ES-I3 (cell line): ENCODE results near the gene PHYKPL.
"Not testable (repeated sequence)": the region's sequence is repeated elsewhere in the genome, so short reads cannot be mapped to it uniquely, and the experiment has no call there.

Source experiments
- H3K36me3 ChIP-seq: 2 replicates; pipeline ENCODE4 v1.6.1; 2013; ENCODE audit warnings: mild to moderate bottlenecking, low read length, control low read depth, moderate library complexity; ENCODE audit not compliant: insufficient read depth
- H3K4me1 ChIP-seq: 2 replicates; pipeline ENCODE4 v1.6.1; 2013; ENCODE audit warnings: mild to moderate bottlenecking, control low read depth, low read length; ENCODE audit not compliant: insufficient read depth
- H3K9ac ChIP-seq: 2 replicates; pipeline ENCODE4 v1.6.1; 2013; ENCODE audit warnings: low read depth, mild to moderate bottlenecking, low read length, moderate library complexity
- H3K9me3 ChIP-seq: 2 replicates; pipeline ENCODE4 v1.6.1; 2013; ENCODE audit warnings: mild to moderate bottlenecking, low read length, moderate library complexity; ENCODE audit not compliant: control insufficient read depth, insufficient read depth

PHYKPL gene

GRCh38 chr5:178229111-178229510 lies 3.5 kb downstream of the PHYKPL start:
- H3K9me3 ChIP-seq, H3K9ac ChIP-seq, H3K36me3 ChIP-seq: not testable (repeated sequence)
- peaks cover 11% of the 10 kb centered on the region for H3K4me1 ChIP-seq

- Histone ChIP-seq H3K36me3 (peaks cover 6% of the 10 kb centered on the region), H3K9ac (no peak overlapping the region), H3K9me3 (no peaks in the 10 kb centered on the region), H3K4me1 (peaks cover 14% of the 10 kb centered on the region)
Measured at GRCh38 chr5:178228609-178229008, 4.0 kb downstream of the PHYKPL start.

GRCh38 chr5:178227929-178228328 lies 4.7 kb downstream of the PHYKPL start:
- Histone ChIP-seq H3K36me3 (peaks cover 6% of the 10 kb centered on the region), H3K9ac (no peak overlapping the region), H3K9me3 (no peaks in the 10 kb centered on the region), H3K4me1 (peaks cover 20% of the 10 kb centered on the region)

GRCh38 chr5:178227138-178227659 lies 5.4 kb downstream of the PHYKPL start:
- Histone ChIP-seq H3K36me3 (peaks cover 8% of the 10 kb centered on the region), H3K9ac (no peak overlapping the region), H3K9me3 (no peaks in the 10 kb centered on the region), H3K4me1 (peaks cover 22% of the 10 kb centered on the region)

- Histone ChIP-seq H3K9ac (no peak overlapping the region), H3K9me3 (no peaks in the 10 kb centered on the region), H3K4me1 (peaks cover 19% of the 10 kb centered on the region), H3K36me3 (peaks cover 19% of the 10 kb centered on the region)
Measured at GRCh38 chr5:178225174-178225573, 7.4 kb downstream of the PHYKPL start.

- Histone ChIP-seq H3K36me3 (peaks cover 14% of the 10 kb centered on the region), H3K9ac (peak overlapping the region; percentile 32; the same call in 1 of the 2 replicates), H3K4me1 (peaks cover 19% of the 10 kb centered on the region), H3K9me3 (no peaks in the 10 kb centered on the region)
Measured at GRCh38 chr5:178224403-178224802, 8.2 kb downstream of the PHYKPL start.

GRCh38 chr5:178223828-178224335 lies 8.7 kb downstream of the PHYKPL start:
- H3K36me3 ChIP-seq: peaks cover 13% of the 10 kb centered on the region
- H3K9me3 ChIP-seq: no peaks in the 10 kb centered on the region
- H3K9ac ChIP-seq: peak overlapping the region; percentile 37; the same call in 1 of the 2 replicates
- H3K4me1 ChIP-seq: peaks cover 19% of the 10 kb centered on the region

GRCh38 chr5:178223196-178223773 lies 9.3 kb downstream of the PHYKPL start:
- Histone ChIP-seq H3K9ac (peak overlapping the region; percentile 37; the same call in 1 of the 2 replicates), H3K9me3 (no peaks in the 10 kb centered on the region), H3K36me3 (peaks cover 13% of the 10 kb centered on the region), H3K4me1 (peaks cover 19% of the 10 kb centered on the region)

- peaks cover 13% of the 10 kb centered on the region for H3K36me3 ChIP-seq
- no peaks in the 10 kb centered on the region for H3K9me3 ChIP-seq
- H3K9ac ChIP-seq: no peak overlapping the region
- peaks cover 19% of the 10 kb centered on the region for H3K4me1 ChIP-seq
Measured at GRCh38 chr5:178222292-178222691, 10.3 kb downstream of the PHYKPL start.

GRCh38 chr5:178221853-178222252 lies 10.7 kb downstream of the PHYKPL start:
- Histone ChIP-seq H3K4me1 (peaks cover 19% of the 10 kb centered on the region), H3K36me3 (peaks cover 13% of the 10 kb centered on the region), H3K9ac (no peak overlapping the region), H3K9me3 (no peaks in the 10 kb centered on the region)

GRCh38 chr5:178221282-178221681 lies 11.3 kb downstream of the PHYKPL start:
- Histone ChIP-seq H3K36me3 (peaks cover 13% of the 10 kb centered on the region), H3K9me3 (no peaks in the 10 kb centered on the region), H3K4me1 (peaks cover 19% of the 10 kb centered on the region), H3K9ac (no peak overlapping the region)

GRCh38 chr5:178218827-178219226 lies 13.8 kb downstream of the PHYKPL start:
- H3K36me3 ChIP-seq: peaks cover 13% of the 10 kb centered on the region
- H3K9ac ChIP-seq: no peak overlapping the region

GRCh38 chr5:178218237-178218776 lies 14.3 kb downstream of the PHYKPL start:
- Histone ChIP-seq H3K9ac (no peak overlapping the region), H3K4me1 (peaks cover 6% of the 10 kb centered on the region), H3K9me3 (no peaks in the 10 kb centered on the region), H3K36me3 (peaks cover 16% of the 10 kb centered on the region)

More at GRCh38 chr5:178218827-178219226, 13.8 kb downstream of the PHYKPL start:
- Histone ChIP-seq H3K9me3 (no peaks in the 10 kb centered on the region), H3K4me1 (peaks cover 9% of the 10 kb centered on the region)

- Histone ChIP-seq H3K4me1 (no peaks in the 10 kb centered on the region), H3K36me3 (peaks cover 14% of the 10 kb centered on the region), H3K9me3 (no peaks in the 10 kb centered on the region), H3K9ac (no peak overlapping the region)
Measured at GRCh38 chr5:178216779-178217178, 15.8 kb downstream of the PHYKPL start.

- no peaks in the 10 kb centered on the region for H3K4me1 ChIP-seq
- no peak overlapping the region for H3K9ac ChIP-seq
- H3K9me3 ChIP-seq: no peaks in the 10 kb centered on the region
- peaks cover 10% of the 10 kb centered on the region for H3K36me3 ChIP-seq
Measured at GRCh38 chr5:178216088-178216534, 16.5 kb downstream of the PHYKPL start.
